Caco-2 (cell line): ENCODE data around the gene SFN. TPM values are rescaled to one million over a fixed set of nuclear protein-coding genes. Genes with fewer than 3 reads are reported as not detected.

ENCODE experiments used
- BruUV-seq: library from RNA; stranded (reverse); fragments of 400-500 nt; replicated peaks from 2 replicates; lab custom pipeline; 2021; lab: Mats Ljungman, UMichigan
- CTCF ChIA-PET: fragments of 300-600 bp; sonication (Branson Sonifier 250); formaldehyde crosslinking; loops from one replicate; lab custom pipeline; 2022; ENCODE audit warnings: antibody characterized with exemption; lab: Charles Lee
- POLR2A ChIA-PET: fragments of 300-600 bp; sonication (Branson Sonifier 250); formaldehyde crosslinking; loops from one replicate; lab custom pipeline; 2022; ENCODE audit warnings: antibody characterized with exemption; lab: Charles Lee
- DNase-seq, 2 experiments: peaks; one replicate each; pipeline versions ENCODE4 v3.0.0 to v3.0.0-alpha.2; 2020 to 2022
- H3K27me3 ChIP-seq: replicated peaks from 2 replicates; pipeline ENCODE4 v1.6.0; 2011; ENCODE audit warnings: low read length; ENCODE audit not compliant: control insufficient read depth, insufficient read depth
- H3K36me3 ChIP-seq: 2 replicates; pipeline ENCODE4 v1.5.1; 2011; ENCODE audit warnings: low read length; ENCODE audit not compliant: control insufficient read depth, insufficient read depth
- H3K4me1 ChIP-seq: fragments of 250-450 bp; sonication (Bioruptor Pico); 2 replicates; pipeline ENCODE4 v1.5.1; 2020; ENCODE audit warnings: mild to moderate bottlenecking
- H3K4me3 ChIP-seq: 2 replicates; pipeline ENCODE4 v1.5.1; 2011; ENCODE audit warnings: low read depth, mild to moderate bottlenecking, control low read depth, low read length
- H3K9me3 ChIP-seq: fragments of 250-450 bp; sonication (Bioruptor Pico); 2 replicates; pipeline ENCODE4 v1.5.1; 2020; ENCODE audit warnings: mild to moderate bottlenecking, moderate library complexity
- H3K27ac Mint-ChIP-seq: one replicate; pipeline ENCODE4 v1.8.0; 2022; ENCODE audit warnings: mixed read lengths; ENCODE audit not compliant: unreplicated experiment
- H3K27me3 Mint-ChIP-seq: one replicate; pipeline ENCODE4 v1.8.0; 2022; ENCODE audit warnings: mixed read lengths; ENCODE audit not compliant: insufficient read depth, unreplicated experiment
- H3K36me3 Mint-ChIP-seq: one replicate; pipeline ENCODE4 v1.8.0; 2022; ENCODE audit warnings: mild to moderate bottlenecking, mixed read lengths; ENCODE audit not compliant: insufficient read depth, unreplicated experiment
- H3K4me1 Mint-ChIP-seq: one replicate; pipeline ENCODE4 v1.8.0; 2022; ENCODE audit warnings: low read depth, mixed read lengths; ENCODE audit not compliant: unreplicated experiment
- H3K4me3 Mint-ChIP-seq: one replicate; pipeline ENCODE4 v1.8.0; 2022; ENCODE audit warnings: mild to moderate bottlenecking, moderate library complexity, mixed read lengths; ENCODE audit not compliant: unreplicated experiment
- H3K9me3 Mint-ChIP-seq: one replicate; pipeline ENCODE4 v1.8.0; 2022; ENCODE audit warnings: mixed read lengths; ENCODE audit not compliant: unreplicated experiment
- CTCF ChIP-seq, 2 experiments: fragments of 200-600 bp in 1 of 2; IDR thresholded peaks; 1 replicate in 1 of 2; 2 replicates in 1 of 2; pipeline versions ENCODE4 v1.5.1 to v1.8.0; 2011 to 2022; ENCODE audit warnings: antibody characterized with exemption in 1 of 2, control low read depth in 1 of 2, inconsistent platforms in 1 of 2, low read depth in 1 of 2, low read length in 1 of 2, mild to moderate bottlenecking in 1 of 2, moderate library complexity in 1 of 2; ENCODE audit not compliant: insufficient read depth in 1 of 2, severe bottlenecking in 1 of 2, unreplicated experiment in 1 of 2
- intact Hi-C: fragments of 100-400 bp; cut with micrococcal nuclease; formaldehyde crosslinking; loops from one replicate; pipeline ENCODE4 v1.10.0; 2022; ENCODE audit not compliant: unreplicated experiment
- total RNA-seq: library from RNA; stranded (reverse); gene quantifications from 2 replicates; pipeline ENCODE4 v1.2.3, GENCODE V29; 2022

SFN gene
- total RNA-seq, 1 experiment from 2014 or later: 21.4 TPM

GRCh38 chr1:26882696-26883463 is 19.9 kb downstream of the SFN start:
- no peaks in the 10 kb centered on the region for H3K27me3 ChIP-seq
- intact Hi-C loops: no loop called here
- no peaks in the 10 kb centered on the region for H3K27me3 Mint-ChIP-seq
- no peak overlapping the region for H3K4me3 Mint-ChIP-seq
- DNase-seq: no peak
- ChIA-PET POLR2A (interaction anchor here (0.7 kb wide), 1 partner anchor 31 kb away, joined by 3 read pairs; no protein-coding TSS in a partner anchor), CTCF (no interaction called here)
- TF ChIP-seq CTCF (IDR thresholded peaks at IDR 0.05; ENCODE audit: insufficient read depth in 1 of 2, low read depth in 1 of 2, low read length in 1 of 2, severe bottlenecking in 1 of 2, unreplicated experiment in 1 of 2): no peak
- H3K4me1 Mint-ChIP-seq: no peaks in the 10 kb centered on the region
- no peaks in the 10 kb centered on the region for H3K9me3 ChIP-seq
- H3K4me3 ChIP-seq: no peak overlapping the region
- no peaks in the 10 kb centered on the region for H3K4me1 ChIP-seq
- BruUV-seq: TSS peak; percentile 6
- H3K9me3 Mint-ChIP-seq: no peaks in the 10 kb centered on the region
- peaks cover 71% of the 10 kb centered on the region for H3K36me3 Mint-ChIP-seq
- no peak overlapping the region for H3K27ac Mint-ChIP-seq
- no peaks in the 10 kb centered on the region; the same call in 1 of the 2 replicates for H3K36me3 ChIP-seq

GRCh38 chr1:26887125-26887524 is 24.2 kb downstream of the SFN start:
- POLR2A ChIA-PET: interaction anchor here (1.0 kb wide), 1 partner anchor 13 kb away, joined by 4 read pairs; the partner anchor contains the start of gene GPATCH3
- Histone ChIP-seq H3K4me1 (no peaks in the 10 kb centered on the region), H3K36me3 (no peaks in the 10 kb centered on the region; the same call in none of the 2 replicates), H3K9me3 (no peaks in the 10 kb centered on the region), H3K4me3 (no peak overlapping the region), H3K27me3 (no peaks in the 10 kb centered on the region)
- BruUV-seq: no TSS peak
- no peak overlapping the region for H3K4me3 Mint-ChIP-seq
- no peaks in the 10 kb centered on the region for H3K9me3 Mint-ChIP-seq
- DNase-seq: no peak
- H3K4me1 Mint-ChIP-seq: peaks cover 11% of the 10 kb centered on the region
- H3K36me3 Mint-ChIP-seq: peaks cover 84% of the 10 kb centered on the region
- CTCF ChIA-PET: interaction anchor here (0.6 to 1.7 kb wide), 3 partner anchors 13 to 282 kb away, joined by 3 to 5 read pairs (median 4); partner anchors contain the start of gene GPATCH3
- H3K27me3 Mint-ChIP-seq: no peaks in the 10 kb centered on the region
- no peak overlapping the region for H3K27ac Mint-ChIP-seq
- intact Hi-C loops: no loop called here
- peak; percentile 37 to 59 for TF ChIP-seq CTCF (IDR thresholded peaks at IDR 0.05; ENCODE audit: insufficient read depth in 1 of 2, low read depth in 1 of 2, low read length in 1 of 2, severe bottlenecking in 1 of 2, unreplicated experiment in 1 of 2)

- H3K27ac Mint-ChIP-seq: peak overlapping the region; percentile 90
- no TSS peak for BruUV-seq
- Histone ChIP-seq H3K4me3 (no peak overlapping the region), H3K9me3 (no peaks in the 10 kb centered on the region), H3K4me1 (no peaks in the 10 kb centered on the region), H3K27me3 (no peaks in the 10 kb centered on the region), H3K36me3 (no peaks in the 10 kb centered on the region; the same call in none of the 2 replicates)
- H3K36me3 Mint-ChIP-seq: peaks cover 79% of the 10 kb centered on the region
- H3K9me3 Mint-ChIP-seq: no peaks in the 10 kb centered on the region
- H3K4me3 Mint-ChIP-seq: no peak overlapping the region
- POLR2A ChIA-PET: no interaction called here
- intact Hi-C loops: no loop called here
- DNase-seq: no peak
- no peaks in the 10 kb centered on the region for H3K27me3 Mint-ChIP-seq
- CTCF ChIA-PET: interaction anchor here (1.2 to 1.7 kb wide), 2 partner anchors 23 kb away, joined by 3 to 5 read pairs; no protein-coding TSS in a partner anchor
- peaks cover 11% of the 10 kb centered on the region for H3K4me1 Mint-ChIP-seq
- no peak for TF ChIP-seq CTCF (IDR thresholded peaks at IDR 0.05; ENCODE audit: insufficient read depth in 1 of 2, low read depth in 1 of 2, low read length in 1 of 2, severe bottlenecking in 1 of 2, unreplicated experiment in 1 of 2)
Observed at GRCh38 chr1:26888231-26888630, 25.3 kb downstream of the SFN start.
